GM18498 (cell line): ENCODE results near the gene PUM1.
"Not testable (repeated sequence)": the region's sequence is repeated elsewhere in the genome, so short reads cannot be mapped to it uniquely, and the experiment has no call there.

Experiments
- ATAC-seq: cut with Tn5 transposase; IDR thresholded peaks from one replicate; pipeline ENCODE4 v1.9.1; 2021; ENCODE audit warnings: mild to moderate bottlenecking, moderate library complexity; ENCODE audit not compliant: unreplicated experiment

The PUM1 gene, protein sequence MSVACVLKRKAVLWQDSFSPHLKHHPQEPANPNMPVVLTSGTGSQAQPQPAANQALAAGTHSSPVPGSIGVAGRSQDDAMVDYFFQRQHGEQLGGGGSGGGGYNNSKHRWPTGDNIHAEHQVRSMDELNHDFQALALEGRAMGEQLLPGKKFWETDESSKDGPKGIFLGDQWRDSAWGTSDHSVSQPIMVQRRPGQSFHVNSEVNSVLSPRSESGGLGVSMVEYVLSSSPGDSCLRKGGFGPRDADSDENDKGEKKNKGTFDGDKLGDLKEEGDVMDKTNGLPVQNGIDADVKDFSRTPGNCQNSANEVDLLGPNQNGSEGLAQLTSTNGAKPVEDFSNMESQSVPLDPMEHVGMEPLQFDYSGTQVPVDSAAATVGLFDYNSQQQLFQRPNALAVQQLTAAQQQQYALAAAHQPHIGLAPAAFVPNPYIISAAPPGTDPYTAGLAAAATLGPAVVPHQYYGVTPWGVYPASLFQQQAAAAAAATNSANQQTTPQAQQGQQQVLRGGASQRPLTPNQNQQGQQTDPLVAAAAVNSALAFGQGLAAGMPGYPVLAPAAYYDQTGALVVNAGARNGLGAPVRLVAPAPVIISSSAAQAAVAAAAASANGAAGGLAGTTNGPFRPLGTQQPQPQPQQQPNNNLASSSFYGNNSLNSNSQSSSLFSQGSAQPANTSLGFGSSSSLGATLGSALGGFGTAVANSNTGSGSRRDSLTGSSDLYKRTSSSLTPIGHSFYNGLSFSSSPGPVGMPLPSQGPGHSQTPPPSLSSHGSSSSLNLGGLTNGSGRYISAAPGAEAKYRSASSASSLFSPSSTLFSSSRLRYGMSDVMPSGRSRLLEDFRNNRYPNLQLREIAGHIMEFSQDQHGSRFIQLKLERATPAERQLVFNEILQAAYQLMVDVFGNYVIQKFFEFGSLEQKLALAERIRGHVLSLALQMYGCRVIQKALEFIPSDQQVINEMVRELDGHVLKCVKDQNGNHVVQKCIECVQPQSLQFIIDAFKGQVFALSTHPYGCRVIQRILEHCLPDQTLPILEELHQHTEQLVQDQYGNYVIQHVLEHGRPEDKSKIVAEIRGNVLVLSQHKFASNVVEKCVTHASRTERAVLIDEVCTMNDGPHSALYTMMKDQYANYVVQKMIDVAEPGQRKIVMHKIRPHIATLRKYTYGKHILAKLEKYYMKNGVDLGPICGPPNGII

DNA sequence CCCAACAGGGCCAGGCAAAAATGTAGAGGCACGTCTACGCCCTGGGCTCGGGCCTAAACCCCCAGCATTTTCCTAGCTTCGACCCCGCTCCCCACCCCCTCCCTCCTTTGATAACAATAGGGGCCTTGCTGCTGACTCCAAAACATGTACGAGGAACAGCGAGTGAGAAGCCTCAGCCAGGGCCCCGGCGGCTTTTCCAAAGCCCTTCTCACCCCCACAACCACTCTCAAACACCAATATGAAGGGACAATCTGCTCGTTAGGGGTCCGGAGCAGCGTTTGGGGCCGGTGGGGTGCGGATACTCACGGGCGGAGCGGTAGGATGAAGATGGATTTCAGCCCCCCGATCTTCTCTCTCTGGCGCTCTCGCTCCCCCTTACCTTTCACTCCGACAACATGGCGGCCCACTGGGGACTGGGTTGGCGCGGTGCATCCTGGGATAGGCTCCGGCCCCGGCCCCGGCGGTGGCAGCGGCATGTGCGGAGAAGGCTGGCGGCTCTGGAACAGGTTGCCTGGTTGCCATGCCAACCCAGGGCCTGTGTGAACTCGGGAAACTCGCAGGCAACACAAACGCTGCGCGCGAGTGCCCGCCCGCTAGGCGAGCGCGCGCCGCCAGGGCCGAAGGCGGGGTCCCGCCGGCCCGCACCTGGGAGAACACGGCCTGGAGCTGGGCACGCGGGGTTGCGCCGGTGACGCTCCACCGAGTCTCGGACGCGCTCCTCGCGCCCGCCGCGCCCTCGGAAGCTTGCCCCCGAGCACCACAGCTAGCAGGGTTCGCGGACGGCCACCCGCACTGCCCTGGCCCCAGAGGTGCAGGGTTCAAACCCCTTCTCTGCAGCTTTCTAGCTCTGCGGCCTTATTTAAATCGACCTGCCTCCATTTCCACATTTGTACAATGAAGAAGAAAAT is at the start of gene PUM1:
Gene PUM1 (minus strand): TSS at position 408 of the 908 bp plus-strand sequence. CDS start 6,151 bp downstream, outside the sequence.
- ATAC-seq, result peak; percentile 96

DNA sequence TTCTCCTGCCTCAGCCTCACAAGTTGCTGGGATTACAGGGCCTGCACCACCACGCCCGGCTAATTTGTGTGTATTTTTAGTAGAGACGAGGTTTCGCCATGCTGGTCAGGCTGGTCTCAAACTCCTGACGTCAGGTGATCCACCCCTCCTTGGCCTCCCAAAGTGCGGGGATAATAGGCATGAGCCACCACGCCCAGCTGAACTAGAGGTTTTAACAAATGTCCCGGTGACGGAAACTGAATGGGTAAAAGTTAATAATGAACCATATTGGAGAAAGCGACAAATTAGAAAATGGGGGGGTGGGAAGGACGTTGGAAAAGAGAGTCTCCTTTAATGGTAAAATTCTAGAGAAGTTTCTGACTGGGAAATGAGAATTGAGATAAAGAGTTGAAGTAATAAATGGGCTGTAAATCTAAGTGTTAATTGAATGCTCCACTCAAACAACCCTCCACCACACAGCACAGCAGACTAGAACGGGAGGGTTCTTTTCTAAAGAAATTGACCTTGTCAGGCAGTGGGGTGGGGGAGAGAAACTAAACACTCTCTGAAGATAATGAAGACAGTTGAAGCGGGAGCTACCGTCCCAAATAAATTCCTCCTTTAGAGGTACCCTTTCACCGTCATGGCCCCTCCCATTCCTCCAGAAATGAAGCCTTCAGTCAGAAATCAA is 46.9 kb upstream of the PUM1 start:
- ATAC-seq, result no peak

DNA sequence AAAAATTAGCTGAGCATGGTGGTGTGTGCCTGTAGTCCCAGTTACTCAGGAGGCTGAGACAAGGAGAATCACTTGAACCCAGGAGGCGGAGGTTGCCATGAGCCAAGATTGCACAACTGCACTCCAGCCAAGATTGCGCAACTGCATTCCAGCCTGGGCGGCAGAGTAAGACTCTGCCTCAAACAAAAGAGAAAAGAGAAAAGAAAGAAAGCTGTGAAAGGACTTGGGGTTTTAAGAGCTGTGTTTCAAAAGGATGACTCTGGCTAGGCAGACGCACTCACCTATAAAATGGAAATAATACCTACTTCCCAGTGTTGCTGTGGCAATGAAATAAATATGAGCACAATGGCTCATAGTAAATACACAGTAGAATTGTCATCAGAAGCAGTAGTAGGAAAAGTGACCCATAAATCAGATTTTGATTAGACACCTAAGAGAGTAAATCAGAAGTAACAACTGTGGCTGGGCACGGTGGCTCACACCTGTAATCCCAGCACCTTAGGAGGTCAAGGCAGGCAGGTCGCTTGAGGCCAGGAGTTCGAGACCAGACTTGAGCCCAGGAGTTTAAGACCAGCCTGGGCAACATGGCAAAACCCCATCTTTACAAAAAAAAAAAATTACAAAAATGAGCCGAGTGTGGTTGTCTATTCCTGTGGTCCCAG is 45.9 kb upstream of the PUM1 start:
- no peak for ATAC-seq

DNA sequence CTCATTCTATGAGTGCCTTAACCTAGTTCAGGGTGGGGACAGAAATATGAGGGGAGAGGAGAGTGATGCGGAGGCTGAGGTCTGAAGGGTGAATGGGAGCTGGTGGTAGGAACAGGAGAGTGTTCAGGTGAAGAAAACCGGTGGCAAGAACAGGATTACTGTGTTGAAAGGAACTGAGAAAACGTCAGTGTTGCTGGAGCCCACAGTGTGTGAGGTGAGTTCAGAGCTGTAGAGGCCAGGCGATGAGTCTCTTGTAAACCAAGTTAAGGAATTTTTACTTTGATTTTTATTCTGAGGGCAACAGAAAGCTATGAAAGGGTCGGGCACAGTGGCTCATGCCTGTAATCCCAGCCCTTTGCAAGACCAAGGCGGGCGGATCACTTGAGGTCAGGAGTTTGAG is 45.3 kb upstream of the PUM1 start:
- no peak for ATAC-seq

DNA sequence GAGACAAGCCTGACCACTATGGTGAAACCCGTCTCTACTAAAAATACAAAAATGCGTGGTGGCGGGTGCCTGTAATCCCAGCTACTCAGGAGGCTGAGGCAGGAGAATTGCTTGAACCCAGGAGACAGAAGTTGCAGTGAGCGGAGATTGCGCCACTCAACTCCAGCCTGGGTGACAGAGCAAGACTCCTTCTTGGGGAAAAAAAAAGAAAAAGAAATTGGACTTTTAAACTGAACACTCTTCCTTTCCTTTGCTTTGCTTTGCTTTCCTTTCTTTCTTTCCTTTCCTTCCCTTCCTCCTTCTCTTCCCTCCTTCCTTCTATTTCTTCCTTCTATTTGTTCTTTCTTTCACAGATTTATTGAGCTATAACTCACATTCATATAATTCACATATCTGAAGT is 43.3 kb upstream of the PUM1 start:
- ATAC-seq, result no peak

DNA sequence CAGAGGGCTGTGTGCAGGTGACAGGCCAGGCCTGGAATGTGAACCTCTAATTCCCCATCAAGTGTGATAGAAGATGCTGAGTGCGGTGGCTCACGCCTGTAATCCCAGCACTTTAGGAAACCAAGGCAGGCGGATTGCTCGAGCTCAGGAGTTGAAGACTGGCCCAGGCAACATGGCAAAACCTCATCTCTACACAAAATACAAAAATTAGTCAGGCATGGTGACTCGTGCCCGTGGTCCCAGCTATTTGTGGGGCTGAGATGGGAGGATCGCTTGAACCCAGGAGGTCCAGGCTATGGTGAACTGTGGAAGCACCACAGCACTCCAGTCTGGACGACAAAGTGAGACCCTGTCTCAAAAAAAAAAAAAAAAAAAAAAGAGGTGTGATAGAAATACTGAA is 40.1 kb upstream of the PUM1 start:
- ATAC-seq, result no peak

DNA sequence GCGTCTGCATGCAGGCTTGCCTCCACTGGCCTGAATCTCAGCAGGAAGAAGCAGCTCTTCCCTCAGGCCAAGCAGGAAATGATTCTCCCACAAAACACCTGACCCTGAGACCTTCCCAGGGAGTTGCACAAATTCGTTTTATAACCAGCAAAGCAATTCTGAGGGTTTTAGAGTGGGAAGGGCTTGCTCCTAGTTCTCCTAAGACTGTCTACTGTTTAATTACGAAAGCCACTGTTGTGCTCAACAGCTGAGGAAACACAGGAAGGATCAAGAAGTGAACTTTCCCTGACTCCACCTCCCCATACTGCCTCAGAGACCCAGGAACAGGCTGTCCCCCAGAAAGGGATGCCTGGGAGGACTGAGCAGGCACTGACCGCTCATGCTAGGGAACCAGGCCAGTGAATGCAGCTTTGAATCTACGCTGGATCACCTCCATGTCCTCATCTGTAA is 37.0 kb upstream of the PUM1 start:
- no peak for ATAC-seq

DNA sequence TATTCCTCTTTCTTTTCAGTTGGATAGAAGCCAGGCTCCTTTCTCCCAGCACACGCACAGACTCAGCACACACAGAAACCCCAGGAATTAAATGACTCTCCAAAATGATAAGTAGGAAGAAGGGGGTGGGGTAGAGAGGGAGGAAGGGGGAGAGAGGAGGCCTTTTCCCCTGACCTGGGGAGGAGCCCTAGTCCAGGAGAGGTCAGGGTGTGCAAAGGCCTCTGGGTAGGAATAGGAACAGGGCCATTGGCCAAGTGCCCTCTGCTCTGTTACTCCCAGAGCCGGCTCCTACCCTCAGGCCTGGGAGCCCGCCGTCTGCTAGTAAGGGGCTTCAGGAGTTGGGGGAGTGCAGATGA is 35.6 kb upstream of the PUM1 start:
- ATAC-seq, result no peak

DNA sequence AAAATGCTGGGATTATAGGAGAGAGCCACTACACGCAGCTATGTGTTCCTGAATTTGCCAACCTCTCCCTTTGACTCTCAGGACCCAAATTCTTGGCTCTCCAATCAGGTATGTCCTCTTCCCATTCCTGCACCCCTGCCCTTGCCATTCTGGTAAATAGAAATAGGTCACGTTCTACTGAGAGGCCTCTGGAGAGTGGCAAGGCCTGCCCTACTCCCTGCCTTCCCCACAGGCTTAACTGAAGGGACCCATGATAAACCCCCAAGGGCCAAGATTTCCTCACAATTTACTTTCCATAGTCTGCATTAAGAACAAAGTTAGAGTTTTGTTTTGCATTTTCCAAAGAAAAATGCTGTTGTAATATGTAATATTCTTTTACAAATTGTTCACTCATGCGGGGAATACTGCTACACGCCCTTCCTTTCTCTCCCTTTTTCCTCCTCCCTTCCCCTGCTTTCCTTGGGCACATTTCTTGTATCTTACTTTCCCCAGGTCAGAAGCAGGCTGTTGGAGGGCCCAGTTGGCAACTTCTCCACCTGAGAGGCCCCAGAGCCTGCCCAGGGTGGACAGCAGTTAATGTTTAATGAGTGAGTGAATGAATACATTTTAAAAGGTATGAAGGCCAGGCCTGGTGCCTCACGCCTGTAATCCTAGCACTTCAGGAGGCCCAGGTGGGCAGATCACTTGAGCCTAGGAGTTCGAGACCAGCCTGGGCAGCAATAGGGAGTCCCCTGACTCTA is 33.9 kb upstream of the PUM1 start:
- ATAC-seq, result no peak

DNA sequence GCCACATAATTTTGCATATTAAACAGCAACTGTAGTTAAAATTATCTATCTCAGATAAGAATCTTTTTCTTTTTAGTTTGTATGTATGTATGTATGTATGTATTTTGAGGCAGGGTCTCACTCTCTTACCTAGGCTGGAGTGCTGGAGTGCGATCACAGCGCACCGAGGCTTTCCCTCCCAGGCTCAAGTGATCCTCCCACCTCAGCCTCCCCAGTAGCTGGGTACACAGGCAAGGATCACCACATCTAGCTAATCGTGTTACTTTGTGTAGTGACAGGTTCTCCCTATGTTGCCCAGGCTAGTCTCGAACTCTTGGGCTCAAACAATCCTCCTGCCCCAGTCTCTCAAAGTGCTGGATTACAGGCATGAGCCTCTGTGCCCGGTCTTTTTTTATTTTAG is 30.5 kb upstream of the PUM1 start:
- ATAC-seq, result no peak

DNA sequence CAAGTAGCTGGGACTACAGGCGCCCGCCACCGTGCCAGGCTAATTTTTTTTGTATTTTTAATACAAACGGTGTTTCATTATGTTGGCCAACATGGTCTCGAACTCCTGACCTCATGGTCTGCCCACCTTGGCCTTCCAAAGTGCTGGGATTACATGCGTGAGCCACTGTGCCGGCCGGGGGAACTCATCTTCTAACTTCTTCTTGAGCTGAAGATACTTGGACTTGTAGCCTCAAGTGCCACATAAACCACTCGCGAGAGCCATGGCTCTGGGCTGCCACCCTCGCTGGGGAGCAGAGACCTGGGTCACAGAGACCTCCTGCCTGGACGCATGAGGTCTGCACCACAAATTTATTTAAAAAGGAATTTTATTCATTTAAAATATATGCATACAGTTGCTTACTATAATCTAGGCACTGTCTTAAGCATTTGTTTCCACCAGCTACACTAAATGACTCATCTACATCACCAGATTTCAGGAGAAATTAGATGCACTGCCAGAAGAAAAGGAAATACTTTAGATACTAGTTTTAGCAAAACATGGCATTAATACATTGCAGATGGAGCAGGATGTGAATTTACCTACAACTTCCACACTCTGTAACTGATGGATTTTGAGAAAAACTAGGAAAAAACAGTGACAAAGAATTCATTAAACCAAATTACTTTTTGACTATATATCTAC is 29.9 kb upstream of the PUM1 start:
- no peak for ATAC-seq

DNA sequence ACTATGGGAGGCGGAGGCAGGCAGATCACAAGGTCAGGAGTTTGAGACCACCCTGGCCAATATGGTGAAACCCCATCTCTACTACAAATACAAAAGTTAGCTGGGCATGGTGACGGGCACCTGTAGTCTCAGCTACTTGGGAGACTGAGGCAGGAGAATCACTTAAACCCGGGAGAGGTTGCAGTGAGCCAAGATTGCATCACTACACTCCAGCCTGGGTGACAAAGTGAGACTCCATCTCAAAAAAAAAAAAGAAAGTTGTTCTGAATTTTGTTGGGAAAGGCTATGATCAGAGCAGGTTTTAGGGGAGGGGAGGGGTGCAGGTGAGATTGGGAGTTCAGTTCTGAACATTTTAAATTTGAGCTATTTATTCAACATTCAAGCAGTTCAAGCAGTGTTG is 22.6 kb upstream of the PUM1 start:
- ATAC-seq, result not testable (repeated sequence)

DNA sequence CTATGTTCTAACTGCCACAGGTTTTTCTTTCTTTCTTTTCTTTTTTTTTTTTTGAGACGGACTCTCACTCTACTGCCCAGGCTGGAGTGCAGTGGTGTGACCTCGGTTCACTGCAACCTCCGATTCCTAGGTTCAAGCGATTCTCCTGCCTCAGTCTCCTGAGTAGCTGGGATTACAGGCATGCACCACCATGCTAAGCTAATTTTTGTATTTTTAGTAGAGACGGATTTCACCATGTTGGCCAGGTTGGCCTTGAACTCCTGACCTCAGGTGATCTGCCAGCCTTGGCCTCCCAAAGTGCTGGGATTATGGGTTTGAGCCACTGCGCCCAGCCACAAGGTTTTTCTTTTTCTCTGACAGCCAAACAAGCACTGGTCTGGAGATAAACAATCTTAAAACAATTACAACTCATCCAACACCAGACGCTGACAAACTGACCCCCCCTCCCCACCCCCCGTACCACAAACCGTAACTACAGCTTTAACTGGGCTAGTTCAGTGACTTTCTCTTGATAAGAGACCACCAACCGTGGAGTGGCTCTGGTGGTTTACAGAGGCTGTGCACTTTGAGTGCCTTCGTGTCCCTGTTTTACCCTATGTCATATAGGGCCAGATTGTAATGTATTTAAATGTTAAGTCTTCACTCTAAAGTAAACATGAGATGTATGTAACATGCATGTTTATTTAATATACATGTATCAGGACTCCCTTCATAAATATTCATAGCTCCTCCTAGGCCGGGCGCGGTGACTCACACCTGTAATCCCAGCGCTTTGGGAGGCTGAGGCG is 19.5 kb upstream of the PUM1 start:
- no peak for ATAC-seq

DNA sequence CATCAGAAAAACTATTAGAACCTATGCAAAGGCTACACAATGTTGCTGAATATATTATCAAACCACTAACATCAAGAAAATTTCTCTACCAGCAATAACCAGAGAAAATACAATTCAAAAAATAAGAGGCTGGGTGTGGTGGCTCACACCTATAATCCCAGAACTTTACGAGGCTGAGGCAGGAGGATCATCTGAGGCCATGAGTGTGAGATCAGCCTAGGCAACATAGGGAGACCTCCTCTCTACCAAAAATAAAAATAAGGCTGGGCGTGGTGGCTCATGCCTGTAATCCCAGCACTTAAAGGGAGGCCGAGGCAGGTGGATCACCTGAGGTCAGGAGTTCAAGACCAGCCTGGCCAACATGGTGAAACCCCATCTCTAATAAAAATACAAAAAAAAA is 16.9 kb upstream of the PUM1 start:
- no peak for ATAC-seq

DNA sequence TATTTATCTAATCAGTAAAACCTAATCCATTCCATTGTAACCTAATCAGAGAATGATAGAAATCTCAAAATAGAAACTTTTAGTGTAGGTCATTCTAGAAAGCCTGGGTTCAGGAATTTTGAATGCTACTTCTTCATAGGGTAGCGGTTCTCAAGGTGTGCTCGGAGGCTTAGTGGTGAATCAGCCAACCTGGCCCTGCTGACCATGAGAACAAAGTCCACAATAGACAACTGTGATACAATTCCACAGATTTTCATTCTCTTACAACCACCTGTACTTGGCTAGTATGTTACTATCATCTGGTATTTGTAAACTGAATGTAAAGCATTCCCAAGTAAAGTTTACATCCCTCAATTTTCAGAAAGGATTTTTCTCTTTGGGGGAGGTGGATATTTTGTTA is 7.5 kb upstream of the PUM1 start:
- ATAC-seq, result no peak

DNA sequence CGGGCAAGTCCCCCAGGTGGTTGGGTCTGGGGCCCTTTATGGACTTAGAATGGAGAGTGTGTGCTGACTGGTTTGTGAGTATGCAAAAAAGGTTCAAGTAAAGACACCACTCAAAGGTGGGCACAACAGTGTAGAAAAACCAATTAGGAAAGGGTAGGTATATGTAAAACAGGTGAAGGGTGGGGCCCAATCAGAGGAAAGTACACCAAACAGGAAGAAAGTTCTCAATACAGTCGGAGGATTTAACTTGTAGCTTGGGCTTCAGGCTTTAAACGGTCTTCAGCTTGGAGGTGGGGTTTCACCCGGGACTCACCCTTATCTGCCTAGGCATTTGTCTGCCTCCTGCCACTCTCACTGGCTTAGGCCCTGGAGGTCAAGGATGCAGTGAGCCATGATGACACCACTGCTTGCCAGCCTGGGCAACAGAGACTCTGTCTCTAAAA is 6.8 kb upstream of the PUM1 start:
- ATAC-seq, result no peak

DNA sequence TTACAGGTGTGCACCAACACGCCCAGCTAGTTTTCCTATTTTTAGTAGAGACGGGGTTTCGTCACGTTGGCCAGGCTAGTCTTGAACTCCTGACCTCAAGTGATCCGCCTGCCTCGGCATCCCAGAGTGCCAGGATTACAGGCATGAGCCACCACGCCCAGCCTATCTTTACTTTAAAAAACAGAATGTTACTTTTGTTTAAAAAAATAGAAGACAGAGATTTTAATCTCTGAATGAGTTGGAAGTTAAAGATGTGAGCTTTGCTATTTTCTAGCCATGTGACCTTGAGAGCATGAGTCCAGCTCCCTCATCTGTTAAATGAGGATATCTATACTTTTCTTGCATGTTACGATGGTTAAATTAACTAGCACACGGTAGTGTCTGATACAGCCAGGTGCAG is 3.9 kb upstream of the PUM1 start:
- ATAC-seq, result no peak
